Endodermal cell (in vitro differentiated cells): Measurements from ENCODE around the gene UBLCP1. TPM values are rescaled to one million over a fixed set of nuclear protein-coding genes. Genes with fewer than 3 reads are reported as not detected.

Source experiments
- DNase-seq: peaks from one replicate; pipeline ENCODE4 v3.0.0-alpha.2; 2017
- H3K27ac ChIP-seq: 2 replicates; pipeline ENCODE4 v1.5.1; 2013; ENCODE audit warnings: mild to moderate bottlenecking, low read depth, low read length, moderate library complexity
- H3K27me3 ChIP-seq: 2 replicates; pipeline ENCODE4 v1.6.1; 2013; ENCODE audit warnings: mild to moderate bottlenecking, low read length, moderate library complexity; ENCODE audit not compliant: insufficient read depth, control insufficient read depth, poor library complexity, severe bottlenecking
- H3K36me3 ChIP-seq: 2 replicates; pipeline ENCODE4 v1.7.0; 2013; ENCODE audit warnings: mild to moderate bottlenecking, low read length, moderate library complexity; ENCODE audit not compliant: control insufficient read depth, insufficient read depth
- H3K4me1 ChIP-seq: one replicate; pipeline ENCODE4 v1.7.0; 2013; ENCODE audit warnings: low read length; ENCODE audit not compliant: control insufficient read depth, insufficient read depth
- H3K4me3 ChIP-seq: 2 replicates; pipeline ENCODE4 v1.5.1; 2013; ENCODE audit warnings: mild to moderate bottlenecking, low read length, moderate library complexity
- H3K9ac ChIP-seq: 2 replicates; pipeline ENCODE4 v1.6.1; 2013; ENCODE audit warnings: mild to moderate bottlenecking, low read length, moderate library complexity; ENCODE audit not compliant: poor library complexity, severe bottlenecking; ENCODE audit errors: extremely low read depth
- H3K9me3 ChIP-seq: 2 replicates; pipeline ENCODE4 v1.6.1; 2013; ENCODE audit warnings: mild to moderate bottlenecking, low read length, moderate library complexity; ENCODE audit not compliant: control insufficient read depth
- H3K27ac Mint-ChIP-seq: 2 replicates; pipeline ENCODE4 v1.8.0; 2020; ENCODE audit warnings: mixed read lengths
- H3K27me3 Mint-ChIP-seq: 2 replicates; pipeline ENCODE4 v1.8.0; 2021; ENCODE audit warnings: mild to moderate bottlenecking, mixed read lengths; ENCODE audit not compliant: insufficient read depth
- H3K36me3 Mint-ChIP-seq: 2 replicates; pipeline ENCODE4 v1.8.0; 2020; ENCODE audit warnings: low read depth, mixed read lengths
- H3K4me1 Mint-ChIP-seq: 2 replicates; pipeline ENCODE4 v1.8.0; 2020; ENCODE audit warnings: mixed read lengths
- H3K4me3 Mint-ChIP-seq: 2 replicates; pipeline ENCODE4 v1.8.0; 2020; ENCODE audit warnings: mild to moderate bottlenecking, moderate library complexity, mixed read lengths
- H3K9me3 Mint-ChIP-seq: 2 replicates; pipeline ENCODE4 v1.8.0; 2020; ENCODE audit warnings: mild to moderate bottlenecking, mixed read lengths
- WGBS, 2 experiments: methylation state at CpG; one replicate each; pipeline versions ENCODE4 v1.1.5 to v1.1.7; 2013; ENCODE audit warnings: missing lambda C conversion rate in 2 of 2, mixed read lengths in 1 of 2; ENCODE audit not compliant: insufficient coverage in 1 of 2, insufficient read length in 1 of 2; 5-methylcytosine and 5-hydroxymethylcytosine counted together
- total RNA-seq, 2 donors: library from RNA; stranded (reverse); fragmentation: NEBNext Ultra II Directional in 1 of 2; extraction: Animal tissue kit (Norgen Biotek cat#: 25700) in 1 of 2; gene quantifications; 2 replicates in 1 of 2; 3 replicates in 1 of 2; pipeline ENCODE4 v1.2.1, GENCODE V29; 2021
- TF ChIP-seq, protein P1 (sequence below): fragments of 200-600 bp; sonication (generic); conservative IDR thresholded peaks from 2 replicates; pipeline ENCODE4 v1.5.0; 2021; ENCODE audit warnings: antibody characterized with exemption, mild to moderate bottlenecking

UBLCP1 gene
- total RNA-seq, 2 donors from 2014 or later, result 38.0 to 44.4 TPM

DNA sequence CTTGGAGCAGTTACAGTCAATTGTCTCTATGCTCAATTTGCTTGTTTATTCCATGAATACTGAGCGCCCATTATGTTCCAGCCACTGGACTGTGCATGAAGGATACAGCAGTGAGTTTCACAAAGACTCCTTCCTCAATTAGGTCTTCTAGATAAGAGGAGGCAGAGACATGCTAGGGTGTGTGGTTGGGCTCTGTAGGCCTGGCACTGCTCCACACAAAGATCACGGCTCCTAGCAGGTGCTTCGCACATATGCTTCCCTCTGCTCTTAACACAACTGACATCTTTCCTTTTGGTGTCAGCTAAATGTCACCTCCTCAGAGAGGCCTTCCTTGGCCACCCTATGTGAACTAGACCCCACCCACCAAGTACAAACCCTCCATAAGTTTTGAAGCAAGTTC, 56.3 kb downstream of the UBLCP1 start:
- Histone ChIP-seq H3K27me3 (no peaks in the 10 kb centered on the region), H3K9me3 (no peaks in the 10 kb centered on the region), H3K36me3 (no peaks in the 10 kb centered on the region), H3K9ac (no peak overlapping the region), H3K27ac (no peak overlapping the region), H3K4me3 (no peak overlapping the region), H3K4me1 (no peaks in the 10 kb centered on the region)
- H3K27ac Mint-ChIP-seq, result no peak overlapping the region
- H3K36me3 Mint-ChIP-seq, result no peaks in the 10 kb centered on the region
- H3K9me3 Mint-ChIP-seq, result no peaks in the 10 kb centered on the region
- H3K4me3 Mint-ChIP-seq, result no peak overlapping the region
- no peaks in the 10 kb centered on the region for H3K4me1 Mint-ChIP-seq
- TF ChIP-seq, protein P1, sequence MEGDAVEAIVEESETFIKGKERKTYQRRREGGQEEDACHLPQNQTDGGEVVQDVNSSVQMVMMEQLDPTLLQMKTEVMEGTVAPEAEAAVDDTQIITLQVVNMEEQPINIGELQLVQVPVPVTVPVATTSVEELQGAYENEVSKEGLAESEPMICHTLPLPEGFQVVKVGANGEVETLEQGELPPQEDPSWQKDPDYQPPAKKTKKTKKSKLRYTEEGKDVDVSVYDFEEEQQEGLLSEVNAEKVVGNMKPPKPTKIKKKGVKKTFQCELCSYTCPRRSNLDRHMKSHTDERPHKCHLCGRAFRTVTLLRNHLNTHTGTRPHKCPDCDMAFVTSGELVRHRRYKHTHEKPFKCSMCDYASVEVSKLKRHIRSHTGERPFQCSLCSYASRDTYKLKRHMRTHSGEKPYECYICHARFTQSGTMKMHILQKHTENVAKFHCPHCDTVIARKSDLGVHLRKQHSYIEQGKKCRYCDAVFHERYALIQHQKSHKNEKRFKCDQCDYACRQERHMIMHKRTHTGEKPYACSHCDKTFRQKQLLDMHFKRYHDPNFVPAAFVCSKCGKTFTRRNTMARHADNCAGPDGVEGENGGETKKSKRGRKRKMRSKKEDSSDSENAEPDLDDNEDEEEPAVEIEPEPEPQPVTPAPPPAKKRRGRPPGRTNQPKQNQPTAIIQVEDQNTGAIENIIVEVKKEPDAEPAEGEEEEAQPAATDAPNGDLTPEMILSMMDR, result no peak
- peaks cover 4% of the 10 kb centered on the region for H3K27me3 Mint-ChIP-seq
- 88 to 90% methylated on average over 1 to 3 of the region's 3 CpGs for WGBS, 2 experiments
- no peak for DNase-seq

DNA sequence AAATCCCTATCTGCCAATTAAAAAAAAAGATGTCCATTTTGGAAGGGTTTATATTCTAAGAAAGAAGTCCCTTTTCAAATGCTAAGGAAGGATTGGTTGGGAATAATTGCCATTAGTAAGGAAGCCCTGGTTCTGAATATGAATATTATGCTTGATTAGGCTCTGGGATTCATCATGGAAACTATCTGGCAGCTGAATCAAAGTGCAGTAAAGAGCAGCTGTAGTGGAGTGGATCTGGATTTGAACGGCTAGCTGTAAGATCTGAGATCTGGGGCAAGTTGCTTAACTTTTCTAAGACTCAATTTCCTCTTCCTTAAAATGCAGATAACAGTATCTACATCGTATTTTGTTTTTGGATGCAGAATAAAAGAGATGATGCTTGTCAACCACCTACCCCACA, 56.7 kb downstream of the UBLCP1 start:
- DNase-seq, result no peak
- Histone ChIP-seq H3K36me3 (no peaks in the 10 kb centered on the region), H3K9me3 (no peaks in the 10 kb centered on the region), H3K9ac (no peak overlapping the region), H3K27ac (no peak overlapping the region), H3K4me1 (no peaks in the 10 kb centered on the region), H3K4me3 (no peak overlapping the region), H3K27me3 (peaks cover 3% of the 10 kb centered on the region)
- peaks cover 4% of the 10 kb centered on the region for H3K27me3 Mint-ChIP-seq
- TF ChIP-seq, protein P1, result no peak
- H3K9me3 Mint-ChIP-seq, result no peaks in the 10 kb centered on the region
- H3K36me3 Mint-ChIP-seq, result no peaks in the 10 kb centered on the region
- no peaks in the 10 kb centered on the region for H3K4me1 Mint-ChIP-seq
- no peak overlapping the region for H3K27ac Mint-ChIP-seq
- H3K4me3 Mint-ChIP-seq, result no peak overlapping the region
- 85 to 100% methylated on average over 1 to 2 of the region's 2 CpGs for WGBS, 2 experiments

DNA sequence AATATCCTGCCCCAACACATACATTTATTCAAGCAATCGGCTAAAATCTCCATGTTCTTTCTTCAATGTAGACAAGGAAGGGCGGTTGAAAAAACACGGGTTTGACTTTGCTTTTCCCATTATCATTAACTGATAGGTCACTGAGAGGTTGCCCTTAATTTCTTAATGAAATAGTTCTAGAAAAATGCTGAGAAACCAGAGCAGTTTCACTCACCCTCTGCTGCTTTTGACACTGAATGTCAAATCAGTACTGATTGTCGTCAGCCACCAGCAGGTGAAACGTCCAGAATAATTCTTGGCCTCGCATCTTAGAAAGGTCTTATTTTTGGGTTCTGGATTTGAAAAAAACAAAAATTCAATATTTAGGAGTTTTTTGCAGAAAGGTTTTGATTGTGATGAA, 59.1 kb downstream of the UBLCP1 start:
- no peaks in the 10 kb centered on the region for H3K36me3 ChIP-seq
- no peak overlapping the region for H3K4me3 ChIP-seq
- no peaks in the 10 kb centered on the region for H3K4me1 ChIP-seq
- Mint-ChIP-seq H3K27ac (no peak overlapping the region), H3K4me3 (no peak overlapping the region), H3K9me3 (no peaks in the 10 kb centered on the region), H3K36me3 (no peaks in the 10 kb centered on the region), H3K4me1 (peaks cover 3% of the 10 kb centered on the region), H3K27me3 (peaks cover 12% of the 10 kb centered on the region)
- TF ChIP-seq, protein P1, result no peak
- 91 to 97% methylated on average over 4 to 6 of the region's 6 CpGs for WGBS, 2 experiments
- peaks cover 4% of the 10 kb centered on the region for H3K27me3 ChIP-seq
- H3K27ac ChIP-seq, result no peak overlapping the region
- no peaks in the 10 kb centered on the region for H3K9me3 ChIP-seq
- H3K9ac ChIP-seq, result no peak overlapping the region
- no peak for DNase-seq
